H54 (cell line): ENCODE measurements around the gene ECEL1.
"Not testable (repeated sequence)": the region's sequence is repeated elsewhere in the genome, so short reads cannot be mapped to it uniquely, and the experiment has no call there.

Experiments used
- DNase-seq: peaks from one replicate; pipeline ENCODE4 v3.0.0; 2011; ENCODE audit warnings: low spot score, mixed read lengths; ENCODE audit not compliant: insufficient read length
- FAIRE-seq: peaks from 3 replicates; lab custom pipeline; 2011; peaks lifted over from hg19 to GRCh38; lab: Jason Lieb, UNC
- POLR2A ChIP-seq: IDR thresholded peaks from 2 replicates; pipeline ENCODE4 v1.6.1; 2011; ENCODE audit warnings: low read depth, mild to moderate bottlenecking, low read length

Gene ECEL1

GRCh38 chr2:232458051-232458660 is 29.5 kb downstream of the ECEL1 start:
- TF ChIP-seq POLR2A, result no peak
- DNase-seq (no peak), FAIRE-seq (no peak)

- no peak for FAIRE-seq
- TF ChIP-seq POLR2A, result no peak
- DNase-seq, result no peak
These were observed 30.3 kb downstream of the ECEL1 start for GRCh38 chr2:232457121-232458011.

GRCh38 chr2:232456296-232457120 is 31.1 kb downstream of the ECEL1 start:
- FAIRE-seq, result no peak
- TF ChIP-seq POLR2A, result no peak
- DNase-seq, result no peak

GRCh38 chr2:232455426-232456255 is 32.0 kb downstream of the ECEL1 start, which contains the start of gene ALPI:
ALPI (plus strand) TSS chr2:232456153; CDS start chr2:232456200, 47 bp downstream.
- no peak for TF ChIP-seq POLR2A
- FAIRE-seq (no peak), DNase-seq (no peak)

GRCh38 chr2:232454630-232455029 is 33.0 kb downstream of the ECEL1 start:
- FAIRE-seq (no peak), DNase-seq (no peak)
- TF ChIP-seq POLR2A, result no peak

- DNase-seq, FAIRE-seq: not testable (repeated sequence)
These were observed 36.0 kb downstream of the ECEL1 start for GRCh38 chr2:232451645-232452044.

- no peak for TF ChIP-seq POLR2A
- DNase-seq, result no peak
- FAIRE-seq, result no peak
These were observed 37.7 kb downstream of the ECEL1 start for GRCh38 chr2:232449964-232450363.

- FAIRE-seq (no peak), DNase-seq (no peak)
- TF ChIP-seq POLR2A, result no peak
These were observed 39.3 kb downstream of the ECEL1 start for GRCh38 chr2:232448304-232448690.

- no peak for TF ChIP-seq POLR2A
- FAIRE-seq (no peak), DNase-seq (no peak)
These were observed 39.9 kb downstream of the ECEL1 start for GRCh38 chr2:232447638-232448303.

GRCh38 chr2:232447091-232447620 is 40.5 kb downstream of the ECEL1 start:
- TF ChIP-seq POLR2A, result no peak
- no peak for DNase-seq
- FAIRE-seq, result no peak

- not testable (repeated sequence) for FAIRE-seq, DNase-seq
These were observed 41.3 kb downstream of the ECEL1 start for GRCh38 chr2:232446266-232446777.

GRCh38 chr2:232445149-232445885 is 42.3 kb downstream of the ECEL1 start:
- not testable (repeated sequence) for DNase-seq, FAIRE-seq
